Mesothelial cell of epicardium (in vitro differentiated cells): ENCODE data around the gene FNIP2. TPM values are rescaled to one million over a fixed set of nuclear protein-coding genes. Genes with fewer than 3 reads are reported as not detected.

Experiments
- DNase-seq, 2 experiments: peaks; one replicate each; pipeline ENCODE4 v3.0.0; 2021; ENCODE audit warnings: low spot score in 2 of 2; ENCODE audit not compliant: unreplicated experiment in 2 of 2
- H3K27ac Mint-ChIP-seq: 2 replicates; pipeline ENCODE4 v1.8.0; 2021; ENCODE audit warnings: mixed read lengths
- H3K27me3 Mint-ChIP-seq: 2 replicates; pipeline ENCODE4 v1.8.0; 2021; ENCODE audit warnings: low read depth, mixed read lengths
- H3K36me3 Mint-ChIP-seq: 2 replicates; pipeline ENCODE4 v1.8.0; 2021; ENCODE audit warnings: mixed read lengths
- H3K4me1 Mint-ChIP-seq: 2 replicates; pipeline ENCODE4 v1.8.0; 2021; ENCODE audit warnings: mixed read lengths
- H3K4me3 Mint-ChIP-seq: 2 replicates; pipeline ENCODE4 v1.8.0; 2021; ENCODE audit warnings: mild to moderate bottlenecking, moderate library complexity, mixed read lengths
- H3K9me3 Mint-ChIP-seq: 2 replicates; pipeline ENCODE4 v1.8.0; 2021; ENCODE audit warnings: mixed read lengths
- CTCF ChIP-seq: fragments of 200-600 bp; sonication (generic); IDR thresholded peaks from one replicate; pipeline ENCODE4 v1.5.0; 2021; ENCODE audit warnings: antibody characterized with exemption; ENCODE audit not compliant: unreplicated experiment
- total RNA-seq: library from RNA; stranded (reverse); gene quantifications from 3 replicates; pipeline ENCODE4 v1.2.1, GENCODE V29; 2021

The FNIP2 gene
- total RNA-seq, 1 donor from 2014 or later: 32.1 TPM

GRCh38 chr4:158933236-158933635 lies 164.4 kb downstream of the FNIP2 start:
- Mint-ChIP-seq H3K36me3 (peaks cover 2% of the 10 kb centered on the region), H3K4me1 (no peaks in the 10 kb centered on the region), H3K4me3 (no peak overlapping the region), H3K27ac (no peak overlapping the region), H3K9me3 (no peaks in the 10 kb centered on the region), H3K27me3 (no peaks in the 10 kb centered on the region)
- no peak for DNase-seq
- no peak for TF ChIP-seq CTCF

- no peak for TF ChIP-seq CTCF
- H3K36me3 Mint-ChIP-seq: no peaks in the 10 kb centered on the region
- H3K27ac Mint-ChIP-seq: no peak overlapping the region
- H3K4me1 Mint-ChIP-seq: no peaks in the 10 kb centered on the region
- no peaks in the 10 kb centered on the region for H3K9me3 Mint-ChIP-seq
- DNase-seq: no peak
- H3K27me3 Mint-ChIP-seq: no peaks in the 10 kb centered on the region
- no peak overlapping the region for H3K4me3 Mint-ChIP-seq
These were observed 166.3 kb downstream of the FNIP2 start for GRCh38 chr4:158934996-158935669.

GRCh38 chr4:158936238-158936637 lies 167.4 kb downstream of the FNIP2 start:
- no peaks in the 10 kb centered on the region for H3K4me1 Mint-ChIP-seq
- no peak overlapping the region for H3K27ac Mint-ChIP-seq
- no peak overlapping the region for H3K4me3 Mint-ChIP-seq

GRCh38 chr4:158938220-158939044 lies 169.6 kb downstream of the FNIP2 start:
- Mint-ChIP-seq H3K36me3 (no peaks in the 10 kb centered on the region), H3K4me1 (no peaks in the 10 kb centered on the region), H3K27ac (no peak overlapping the region), H3K9me3 (no peaks in the 10 kb centered on the region), H3K27me3 (no peaks in the 10 kb centered on the region), H3K4me3 (no peak overlapping the region)
- DNase-seq: no peak
- TF ChIP-seq CTCF: no peak

More at GRCh38 chr4:158936238-158936637, 167.4 kb downstream of the FNIP2 start:
- H3K36me3 Mint-ChIP-seq: no peaks in the 10 kb centered on the region
- DNase-seq: no peak
- no peaks in the 10 kb centered on the region for H3K9me3 Mint-ChIP-seq
- H3K27me3 Mint-ChIP-seq: no peaks in the 10 kb centered on the region
- no peak for TF ChIP-seq CTCF

- H3K9me3 Mint-ChIP-seq: no peaks in the 10 kb centered on the region
- H3K4me3 Mint-ChIP-seq: no peak overlapping the region
- no peaks in the 10 kb centered on the region for H3K27me3 Mint-ChIP-seq
- no peak for DNase-seq
- TF ChIP-seq CTCF: no peak
- H3K27ac Mint-ChIP-seq: no peak overlapping the region
- H3K4me1 Mint-ChIP-seq: no peaks in the 10 kb centered on the region
- H3K36me3 Mint-ChIP-seq: no peaks in the 10 kb centered on the region
These were observed 171.4 kb downstream of the FNIP2 start for GRCh38 chr4:158940271-158940670.
